ENCODE data around the gene ARID4B. TPM values are rescaled to one million over a fixed set of nuclear protein-coding genes. Genes with fewer than 3 reads are reported as not detected.

ARID4B gene
- total RNA-seq, 1 experiment from 2014 or later, result 28.3 TPM

GRCh38 chr1:235254721-235255120 lies 73.3 kb downstream of the ARID4B start:
- Histone ChIP-seq H3K9me2 (ENCODE audit: insufficient read depth) (no peaks in the 10 kb centered on the region), H3K9ac (ENCODE audit: low read length) (no peak overlapping the region), H3K4me1 (ENCODE audit: control insufficient read depth in 1 of 2, insufficient read depth in 2 of 2, low read length in 2 of 2) (no peaks in the 10 kb centered on the region), H3K36me3 (ENCODE audit: control insufficient read depth in 1 of 2, insufficient read depth in 2 of 2, low read length in 2 of 2) (peaks cover 0 to 4% of the 10 kb centered on the region in 2 experiments; a peak in 1 of 4 replicates), H4K20me1 (ENCODE audit: insufficient read depth) (no peaks in the 10 kb centered on the region), H3K27me3 (ENCODE audit: insufficient read depth, low read length) (no peaks in the 10 kb centered on the region), H3K79me2 (ENCODE audit: insufficient read depth, low read length) (peaks cover 37% of the 10 kb centered on the region), H2AFZ (ENCODE audit: low read depth, low read length, poor library complexity, severe bottlenecking) (no peak overlapping the region), H3K4me2 (ENCODE audit: low read length) (no peak overlapping the region), H3K9me3 (ENCODE audit: control insufficient read depth in 1 of 2, insufficient read depth in 1 of 2, low read depth in 1 of 2, low read length in 2 of 2) (no peaks in the 10 kb centered on the region), H3K4me3 (replicated peaks in 1 of 2; ENCODE audit: low read depth in 1 of 2, low read length in 2 of 2) (no peak overlapping the region), H3K27ac (ENCODE audit: low read depth, low read length) (no peak overlapping the region)
- POLR2A ChIA-PET, result no interaction called here
- no TSS peak for BruUV-seq (replicated peaks)
- RAD21 ChIA-PET (ENCODE audit: low non-redundant PET in 1 of 2, low total read pairs in 2 of 2, uncharacterized antibody in 2 of 2, unreplicated experiment in 2 of 2), result no interaction called here
- DNase-seq (ENCODE audit: low read depth, low spot score) (no peak), ATAC-seq (no peak)
- CTCF ChIA-PET, result interaction anchor here (1.0 to 1.3 kb wide), 2 partner anchors 161 to 162 kb away, joined by 5 read pairs; no protein-coding TSS in a partner anchor
- TF ChIP-seq YY1 (IDR thresholded peaks at IDR 0.05; ENCODE audit: extremely low read depth, insufficient replicate concordance, low read depth, low read length) (no peak), EZH2 (IDR thresholded peaks at IDR 0.05) (no peak), ZFX (IDR thresholded peaks at IDR 0.05) (no peak), ZBTB33 (IDR thresholded peaks at IDR 0.05; ENCODE audit: extremely low read depth, insufficient replicate concordance, low read length) (no peak), TCF7L2 (IDR thresholded peaks at IDR 0.05; ENCODE audit: borderline replicate concordance, extremely low read depth, insufficient read depth, insufficient read length) (no peak), SRF (IDR thresholded peaks at IDR 0.05; ENCODE audit: low read depth) (no peak), POLR2A (IDR thresholded peaks at IDR 0.05; ENCODE audit: borderline replicate concordance, extremely low read depth, insufficient read depth, insufficient read length) (no peak)
- intact Hi-C loops (cut with micrococcal nuclease), result loop anchor here (5.0 to 10.0 kb wide), 3 partner anchors 73 to 720 kb away; partner anchors contain the start of genes ARID4B and GGPS1
